NCI-H524 (cell line): ENCODE data around the gene DAPK1.

Experiments used
- DNase-seq, 2 experiments: peaks; one replicate each; lab custom pipeline; 2025; lab: John Stamatoyannopoulos, UW

Gene DAPK1

DNA sequence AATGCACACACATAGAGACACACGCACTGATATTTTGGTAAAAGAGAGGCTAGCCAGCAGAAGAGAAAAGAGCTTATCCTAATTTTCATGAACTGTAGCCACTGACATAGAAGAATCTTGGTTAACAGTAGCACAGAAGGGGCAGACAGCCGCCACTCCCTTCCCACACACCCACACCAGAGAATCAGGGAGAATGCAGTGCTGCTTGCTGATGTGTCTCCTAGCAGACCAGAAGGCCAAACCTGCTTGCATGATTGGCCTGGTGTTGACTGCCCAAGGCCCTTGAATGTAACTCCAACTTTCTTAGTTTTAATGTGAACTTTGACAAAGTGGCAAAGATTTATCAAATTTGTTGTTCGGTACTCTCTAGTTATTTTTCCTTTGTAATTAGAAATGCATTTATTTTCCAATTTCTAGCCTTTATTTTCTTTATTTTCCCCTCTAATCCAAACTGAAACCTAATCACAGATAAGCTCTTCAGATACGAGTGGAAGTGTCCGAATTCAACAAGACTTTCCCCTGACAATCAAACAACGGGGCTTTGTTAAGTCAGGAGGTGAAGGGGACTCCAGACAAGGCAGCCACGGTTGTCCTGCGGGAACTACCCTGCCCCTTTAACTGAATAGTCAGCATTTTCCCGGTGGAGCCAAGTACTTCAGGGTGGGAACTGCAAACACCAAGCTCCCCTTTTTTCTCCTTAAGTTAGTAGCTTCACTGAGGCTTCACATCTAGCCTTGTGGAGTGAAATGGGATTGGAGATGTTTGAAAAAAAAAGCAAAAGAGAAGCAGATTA is 146.3 kb downstream of the DAPK1 start:
- DNase-seq, result no peak

GRCh38 chr9:87644659-87645058 is 147.0 kb downstream of the DAPK1 start:
- DNase-seq, result no peak

- DNase-seq, result no peak
Measured at GRCh38 chr9:87646546-87646945, 148.9 kb downstream of the DAPK1 start.

DNA sequence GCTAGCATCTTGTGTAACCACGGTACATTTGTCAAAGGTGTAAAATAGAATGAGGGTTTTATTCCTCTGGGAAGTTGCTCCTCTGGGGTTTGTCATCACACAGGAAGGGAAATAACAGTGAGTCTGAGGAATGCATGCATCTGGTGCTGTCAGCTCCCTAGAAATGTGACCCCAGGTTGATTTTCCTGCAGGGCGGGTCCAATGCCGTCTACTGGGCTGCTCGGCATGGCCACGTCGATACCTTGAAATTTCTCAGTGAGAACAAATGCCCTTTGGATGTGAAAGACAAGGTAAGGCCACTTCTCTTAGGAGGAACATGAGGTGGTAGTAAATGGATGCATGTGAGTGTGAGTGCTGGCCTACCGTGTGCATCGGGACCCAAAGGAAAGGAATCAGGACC is 149.4 kb downstream of the DAPK1 start:
- no peak for DNase-seq

DNA sequence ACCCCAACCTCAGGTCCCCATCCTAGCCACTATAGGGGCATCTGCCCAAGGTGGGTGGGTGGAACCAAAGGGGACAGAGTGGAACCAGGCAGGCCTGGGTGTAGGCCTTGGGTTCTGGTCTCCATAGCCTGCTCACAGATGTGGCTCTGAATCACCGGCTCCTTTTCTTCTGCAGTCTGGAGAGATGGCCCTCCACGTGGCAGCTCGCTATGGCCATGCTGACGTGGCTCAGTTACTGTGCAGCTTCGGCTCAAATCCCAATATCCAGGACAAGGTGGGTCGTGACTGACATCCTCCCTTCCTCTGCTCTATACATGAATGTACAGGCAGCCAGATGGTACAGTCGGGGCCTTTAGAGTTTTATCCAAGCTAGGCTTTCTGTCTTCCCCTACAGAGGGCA is 150.9 kb downstream of the DAPK1 start:
- DNase-seq, result no peak

- no peak for DNase-seq
Measured at GRCh38 chr9:87650611-87651295, 153.1 kb downstream of the DAPK1 start.

- no peak for DNase-seq
Measured at GRCh38 chr9:87651431-87651830, 153.8 kb downstream of the DAPK1 start.

DNA sequence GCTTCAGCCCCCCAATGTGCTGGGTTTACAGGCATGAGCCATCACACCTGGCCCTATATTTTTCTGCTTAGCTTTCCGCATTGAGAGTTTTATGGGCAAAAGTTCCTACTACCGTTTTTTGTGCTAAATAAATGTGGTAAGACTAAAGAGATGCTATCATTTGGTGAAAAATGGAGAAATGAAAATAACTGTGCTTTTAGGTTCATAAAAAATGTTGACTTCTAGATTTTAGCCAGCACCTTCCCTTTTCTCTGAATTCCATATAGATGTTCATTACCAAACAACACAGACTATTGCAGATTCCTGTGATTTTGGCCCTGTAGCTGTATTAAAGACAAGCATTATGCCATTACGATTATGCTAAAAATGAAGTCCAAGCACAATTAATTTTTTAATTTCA is 156.3 kb downstream of the DAPK1 start:
- no peak for DNase-seq

GRCh38 chr9:87655731-87656130 is 158.1 kb downstream of the DAPK1 start:
- DNase-seq, result no peak

GRCh38 chr9:87656485-87656884 is 158.8 kb downstream of the DAPK1 start:
- DNase-seq, result no peak

DNA sequence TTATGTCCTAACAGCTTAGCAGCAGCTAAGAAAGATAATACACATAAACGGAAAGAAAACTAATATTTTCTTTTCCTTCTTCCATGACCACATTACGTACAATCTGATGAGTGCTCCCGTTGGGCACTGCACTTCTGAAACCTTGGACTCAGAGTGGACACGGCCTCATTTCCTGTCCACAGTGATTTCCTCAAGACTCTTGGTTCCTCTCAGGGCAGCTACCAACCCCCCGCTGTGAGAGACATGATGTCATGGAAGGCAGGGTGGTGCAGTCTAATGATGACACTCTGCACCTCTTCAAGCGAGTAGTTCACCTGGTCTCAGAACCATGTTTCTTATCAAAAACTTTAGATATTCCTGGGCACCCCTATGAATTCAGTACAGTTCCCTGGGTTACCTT is 159.5 kb downstream of the DAPK1 start:
- DNase-seq, result no peak

DNA sequence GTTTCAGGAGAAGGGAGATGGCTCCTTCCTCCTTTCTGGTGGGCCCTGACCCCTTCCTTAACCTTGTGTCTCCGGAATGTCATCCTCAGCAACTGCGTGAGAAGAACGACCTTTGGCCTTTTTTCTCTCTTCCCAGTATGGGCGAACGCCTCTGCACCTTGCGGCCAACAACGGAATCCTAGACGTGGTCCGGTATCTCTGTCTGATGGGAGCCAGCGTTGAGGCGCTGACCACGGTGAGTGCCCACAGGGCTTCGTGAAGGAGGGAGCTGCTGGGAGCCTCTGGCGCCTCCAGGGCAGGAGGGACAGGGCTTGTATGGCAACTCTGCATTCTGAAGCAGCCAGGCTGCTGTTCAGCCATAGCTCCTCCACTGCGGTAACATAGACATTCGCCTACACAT is 160.2 kb downstream of the DAPK1 start:
- DNase-seq, result no peak

DNA sequence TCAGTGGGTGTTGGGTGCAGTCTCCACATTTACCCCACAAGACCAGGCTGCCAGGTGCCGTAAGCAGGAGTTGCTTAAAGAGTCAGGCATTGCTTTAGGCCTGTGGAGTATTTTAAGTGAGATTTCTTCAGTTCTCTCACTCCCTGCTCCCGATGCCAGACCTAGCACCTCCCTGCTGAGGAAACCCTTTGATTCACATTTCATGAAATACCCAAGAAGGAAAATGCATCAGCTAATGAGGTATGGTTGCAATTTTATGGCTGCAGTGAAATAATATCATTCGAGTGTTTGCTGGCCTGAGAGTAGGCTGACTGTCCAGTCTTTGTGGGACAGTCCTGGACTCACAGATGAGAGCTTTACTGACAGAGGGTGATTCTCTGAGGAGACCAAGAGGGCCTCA is 160.8 kb downstream of the DAPK1 start:
- no peak for DNase-seq

- DNase-seq, result no peak
Measured at GRCh38 chr9:87659534-87660419, 162.1 kb downstream of the DAPK1 start.

- no peak for DNase-seq
Measured at GRCh38 chr9:87661241-87661640, 163.6 kb downstream of the DAPK1 start.

DNA sequence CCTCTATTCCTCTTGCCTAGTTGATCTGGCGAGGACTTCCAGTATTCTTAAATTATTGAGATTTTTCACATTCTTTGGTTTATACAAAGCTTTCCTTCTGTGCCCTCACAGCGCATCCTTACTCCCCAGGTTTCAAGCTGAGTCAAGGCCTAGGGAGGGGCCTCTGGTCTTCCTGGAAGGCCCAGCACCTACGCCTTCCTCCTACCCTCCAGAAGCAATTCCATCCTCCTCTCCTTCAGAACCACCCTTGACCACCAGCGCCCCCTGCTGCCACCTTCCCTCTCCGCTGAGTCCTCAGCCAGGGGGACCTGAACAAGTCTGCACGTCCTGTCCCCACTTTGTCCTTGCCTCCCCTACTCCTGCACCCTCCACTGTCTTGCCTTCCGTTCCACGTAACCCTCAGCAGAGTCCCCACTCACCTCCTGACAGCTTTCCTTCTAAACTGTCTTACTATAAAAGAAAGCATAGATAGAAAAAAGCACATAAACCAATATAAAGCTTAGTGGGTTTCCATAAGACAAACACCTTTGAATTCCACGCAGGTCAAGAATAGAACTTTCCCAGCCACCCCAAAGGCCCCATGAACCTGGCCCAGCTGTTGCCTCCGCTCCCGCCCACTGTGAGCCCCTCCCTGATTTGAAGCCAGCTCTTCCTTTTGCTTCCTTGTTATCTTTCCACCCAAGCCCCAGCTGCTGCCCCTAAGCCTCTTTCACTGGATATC is 165.3 kb downstream of the DAPK1 start:
- peak in 1 of 2 experiments; percentile 35 for DNase-seq

DNA sequence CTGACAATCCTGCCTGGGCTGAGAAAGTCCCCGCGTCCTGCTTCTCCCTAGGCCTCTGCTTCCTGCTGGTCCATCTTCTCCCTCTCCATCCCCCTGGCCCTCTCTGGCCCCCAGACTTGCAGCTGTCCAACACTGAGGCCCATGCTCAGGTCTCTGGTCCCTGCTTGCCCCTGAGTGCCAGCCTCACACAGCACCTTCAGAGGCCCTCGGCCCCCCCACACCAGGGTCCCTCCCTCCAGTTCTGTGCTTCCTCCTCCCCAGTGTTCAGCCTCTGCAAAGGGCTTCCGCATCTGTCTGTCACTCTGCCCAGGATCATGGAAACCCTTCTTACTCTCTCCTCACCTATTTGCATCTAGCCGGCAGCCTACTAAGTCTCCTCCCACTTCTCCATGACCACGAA is 165.9 kb downstream of the DAPK1 start:
- DNase-seq, result no peak

DNA sequence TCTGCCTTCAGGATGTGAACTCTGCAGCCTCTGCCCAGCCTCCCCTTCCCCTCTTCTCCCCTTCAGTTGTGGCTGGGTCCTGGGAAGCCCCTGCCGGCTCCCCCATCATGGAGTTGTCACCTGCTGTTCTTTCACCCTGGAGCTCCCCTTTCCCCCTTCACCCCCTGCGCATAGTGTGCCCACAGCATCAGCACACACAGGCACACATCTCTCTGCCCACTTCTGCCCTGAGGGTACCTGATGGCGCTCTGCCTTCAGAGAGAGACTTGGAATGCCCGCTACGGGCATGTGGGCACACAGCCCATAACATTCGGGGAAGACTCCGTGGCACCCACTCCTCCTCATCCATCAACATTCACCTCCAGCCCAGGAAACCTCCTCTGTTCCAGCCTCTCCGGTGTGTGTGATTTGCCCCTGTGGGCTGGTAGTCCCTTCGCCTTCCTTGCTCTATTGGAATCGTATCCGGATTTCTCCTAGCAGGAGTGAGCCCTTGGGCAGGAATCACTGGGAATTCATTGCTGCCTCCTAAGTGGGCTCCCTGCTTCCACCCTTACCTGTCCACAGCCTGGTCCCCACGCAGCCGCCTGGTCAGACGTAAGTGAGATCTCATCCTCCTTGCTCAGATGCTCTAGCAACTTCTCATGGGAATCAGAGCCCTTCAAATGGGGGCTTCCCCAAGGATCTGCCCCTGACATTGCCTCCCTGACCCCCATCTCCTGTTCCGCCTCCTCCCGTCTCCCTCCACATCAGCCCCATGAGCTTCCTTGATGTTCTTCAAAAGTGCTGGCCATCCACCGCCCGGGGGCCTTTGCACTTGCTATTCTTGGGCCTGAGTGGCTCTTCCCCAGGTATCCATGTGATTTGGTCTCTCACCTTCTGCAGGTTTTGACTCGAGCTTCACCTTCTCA is 166.7 kb downstream of the DAPK1 start:
- DNase-seq, result no peak

DNA sequence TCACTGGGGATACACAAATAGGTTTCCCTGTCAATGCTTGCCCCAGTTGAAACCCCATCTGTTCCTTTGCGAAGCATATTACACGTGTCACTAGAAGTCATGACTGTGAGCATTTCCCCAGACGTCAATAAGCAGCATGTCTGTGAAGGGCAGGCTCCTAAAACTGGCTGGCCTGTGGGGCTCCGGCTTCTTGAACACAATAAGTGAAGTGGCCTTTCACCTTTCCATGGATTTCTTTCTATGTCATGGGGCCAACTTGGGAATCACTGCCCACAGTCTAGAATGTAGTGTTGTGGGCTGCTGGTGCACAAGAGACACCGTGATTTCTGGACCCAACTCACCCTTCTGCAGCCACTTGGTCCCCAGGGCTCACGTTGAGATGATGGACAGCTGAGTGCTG is 167.8 kb downstream of the DAPK1 start:
- DNase-seq, result no peak

GRCh38 chr9:87667164-87667738 is 169.6 kb downstream of the DAPK1 start:
- DNase-seq, result peak in 1 of 2 experiments; percentile 13

- DNase-seq, result no peak
Measured at GRCh38 chr9:87668222-87668621, 170.6 kb downstream of the DAPK1 start.
